ENCODE data around the gene TRDMT1. TPM values are rescaled to one million over a fixed set of nuclear protein-coding genes. Genes with fewer than 3 reads are reported as not detected.

Gene TRDMT1
- total RNA-seq, 1 donor from 2014 or later = 35.6 TPM

GRCh38 chr10:17166699-17167098 is 34.8 kb downstream of the TRDMT1 start:
- Mint-ChIP-seq H3K9me3 (peaks cover 9% of the 10 kb centered on the region), H3K36me3 (peaks cover 18% of the 10 kb centered on the region), H3K27ac (peak overlapping the region; percentile 40), H3K4me3 (no peak overlapping the region), H3K4me1 (peaks cover 15% of the 10 kb centered on the region), H3K27me3 (ENCODE audit: insufficient read depth, low read depth) (no peaks in the 10 kb centered on the region)
- Histone ChIP-seq H3K9ac (no peak overlapping the region), H2AFZ (replicated peaks) (no peak overlapping the region), H3K36me3 (no peaks in the 10 kb centered on the region), H3K9me3 (ENCODE audit: low read depth) (no peaks in the 10 kb centered on the region), H3K79me2 (ENCODE audit: low read depth) (no peaks in the 10 kb centered on the region), H3K4me3 (no peak overlapping the region), H3K27me3 (no peaks in the 10 kb centered on the region), H4K20me1 (ENCODE audit: low read depth) (no peaks in the 10 kb centered on the region), H3K27ac (no peak overlapping the region), H3K4me2 (no peak overlapping the region), H3K4me1 (peaks cover 13% of the 10 kb centered on the region), H3F3A (ENCODE audit: low read depth) (peaks cover 11% of the 10 kb centered on the region)
- TF ChIP-seq EZH2 (IDR thresholded peaks at IDR 0.05) = no peak
- no peak for TF ChIP-seq CTCF (IDR thresholded peaks at IDR 0.05)
- TF ChIP-seq EZH2phosphoT487 (IDR thresholded peaks at IDR 0.05) = no peak
- no peak for DNase-seq (ENCODE audit: low spot score)

GRCh38 chr10:17162828-17163227 is 38.6 kb downstream of the TRDMT1 start:
- DNase-seq (ENCODE audit: low spot score) = no peak
- Histone ChIP-seq H2AFZ (replicated peaks) (no peak overlapping the region), H3K9me3 (ENCODE audit: low read depth) (no peaks in the 10 kb centered on the region), H3K4me1 (no peaks in the 10 kb centered on the region), H3K4me3 (no peak overlapping the region), H3K4me2 (no peak overlapping the region), H3K27ac (no peak overlapping the region), H3K36me3 (no peaks in the 10 kb centered on the region), H3K79me2 (ENCODE audit: low read depth) (no peaks in the 10 kb centered on the region), H4K20me1 (ENCODE audit: low read depth) (no peaks in the 10 kb centered on the region), H3F3A (ENCODE audit: low read depth) (no peaks in the 10 kb centered on the region), H3K9ac (no peak overlapping the region), H3K27me3 (no peaks in the 10 kb centered on the region)
- Mint-ChIP-seq H3K36me3 (peaks cover 14% of the 10 kb centered on the region), H3K4me3 (no peak overlapping the region), H3K27me3 (ENCODE audit: insufficient read depth, low read depth) (no peaks in the 10 kb centered on the region), H3K9me3 (peaks cover 9% of the 10 kb centered on the region), H3K27ac (no peak overlapping the region), H3K4me1 (peaks cover 3% of the 10 kb centered on the region)
- TF ChIP-seq EZH2 (IDR thresholded peaks at IDR 0.05) = no peak
- no peak for TF ChIP-seq EZH2phosphoT487 (IDR thresholded peaks at IDR 0.05)
- TF ChIP-seq CTCF (IDR thresholded peaks at IDR 0.05) = no peak

- no peak overlapping the region for H3K9ac ChIP-seq
- no peaks in the 10 kb centered on the region for H3K9me3 ChIP-seq (ENCODE audit: low read depth)
- no peaks in the 10 kb centered on the region for H3K79me2 ChIP-seq (ENCODE audit: low read depth)
- H3K36me3 Mint-ChIP-seq = peaks cover 14% of the 10 kb centered on the region
- no peak overlapping the region for H2AFZ ChIP-seq (replicated peaks)
- no peak overlapping the region for H3K27ac ChIP-seq
- H4K20me1 ChIP-seq (ENCODE audit: low read depth) = no peaks in the 10 kb centered on the region
- no peak overlapping the region for H3K4me2 ChIP-seq
- no peaks in the 10 kb centered on the region for H3F3A ChIP-seq (ENCODE audit: low read depth)
- no peak overlapping the region for H3K4me3 ChIP-seq
- H3K4me1 ChIP-seq = no peaks in the 10 kb centered on the region
- no peak overlapping the region for H3K4me3 Mint-ChIP-seq
- H3K4me1 Mint-ChIP-seq = peaks cover 3% of the 10 kb centered on the region
- TF ChIP-seq EZH2 (IDR thresholded peaks at IDR 0.05) = no peak
- no peak for TF ChIP-seq EZH2phosphoT487 (IDR thresholded peaks at IDR 0.05)
- no peak for TF ChIP-seq CTCF (IDR thresholded peaks at IDR 0.05)
- no peaks in the 10 kb centered on the region for H3K36me3 ChIP-seq
- H3K27me3 Mint-ChIP-seq (ENCODE audit: insufficient read depth, low read depth) = no peaks in the 10 kb centered on the region
- no peak overlapping the region for H3K27ac Mint-ChIP-seq
- H3K27me3 ChIP-seq = no peaks in the 10 kb centered on the region
- no peak for DNase-seq (ENCODE audit: low spot score)
- H3K9me3 Mint-ChIP-seq = peaks cover 9% of the 10 kb centered on the region
Measured at GRCh38 chr10:17161775-17162174, 39.7 kb downstream of the TRDMT1 start.

All from neural progenitor cell (in vitro differentiated cells).